Measurements from ENCODE around the gene GRAP2. TPM values are rescaled to one million over a fixed set of nuclear protein-coding genes. Genes with fewer than 3 reads are reported as not detected.

The GRAP2 gene
- total RNA-seq, 1 donor from 2014 or later = not detected

DNA sequence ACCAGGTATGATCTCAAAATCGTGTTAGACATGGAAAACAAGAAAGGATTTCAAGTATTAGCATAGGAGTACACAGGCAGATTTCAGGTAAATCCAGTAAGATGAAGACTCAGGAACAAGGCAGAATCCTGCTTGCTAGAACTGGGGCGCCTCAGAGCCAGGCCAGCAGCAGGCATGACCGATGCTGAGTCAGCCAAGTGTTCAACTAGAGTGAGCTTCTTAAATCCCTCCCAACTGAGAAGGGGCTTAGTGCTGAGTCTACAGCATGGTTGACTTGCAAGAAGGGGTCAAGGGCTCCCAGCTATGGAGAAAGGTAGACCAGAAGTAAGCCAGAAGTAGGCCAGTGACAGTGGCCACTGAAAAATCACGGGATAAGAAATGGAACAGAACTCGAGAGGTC, 12.4 kb downstream of the GRAP2 start:
- H3K27ac Mint-ChIP-seq (ENCODE audit: unreplicated experiment) = no peak overlapping the region
- peaks cover 77% of the 10 kb centered on the region for H3K27me3 Mint-ChIP-seq (ENCODE audit: unreplicated experiment)
- DNase-seq (ENCODE audit: extremely low spot score, unreplicated experiment) = no peak
- no peaks in the 10 kb centered on the region for H3K4me1 Mint-ChIP-seq (ENCODE audit: unreplicated experiment)
- no peak overlapping the region for H3K4me3 Mint-ChIP-seq (ENCODE audit: unreplicated experiment)
- H3K9me3 Mint-ChIP-seq (ENCODE audit: unreplicated experiment) = no peaks in the 10 kb centered on the region
- TF ChIP-seq CTCF (IDR thresholded peaks at IDR 0.05) = no peak
- H3K36me3 Mint-ChIP-seq (ENCODE audit: unreplicated experiment) = no peaks in the 10 kb centered on the region

DNA sequence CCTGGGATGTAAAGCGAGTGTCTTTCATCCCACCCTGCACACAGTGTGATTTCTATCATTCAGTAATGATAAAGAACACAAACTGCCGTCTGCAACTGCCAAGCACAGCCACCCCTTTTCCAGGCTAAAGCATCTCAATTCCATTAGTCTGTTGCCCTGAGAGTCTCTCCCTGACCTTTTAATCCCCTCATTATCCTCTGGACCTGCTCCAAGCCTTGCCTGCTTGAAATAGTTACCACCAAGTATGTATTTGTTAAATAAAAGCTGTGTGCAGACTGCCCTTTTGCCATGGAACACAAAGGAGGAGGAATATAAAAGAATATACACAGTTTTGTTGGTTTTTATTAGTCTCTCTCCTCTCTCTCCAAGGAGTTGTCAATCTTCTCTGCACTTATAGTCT, 13.0 kb downstream of the GRAP2 start:
- TF ChIP-seq CTCF (IDR thresholded peaks at IDR 0.05) = no peak
- Mint-ChIP-seq H3K27ac (ENCODE audit: unreplicated experiment) (no peak overlapping the region), H3K27me3 (ENCODE audit: unreplicated experiment) (peaks cover 71% of the 10 kb centered on the region), H3K9me3 (ENCODE audit: unreplicated experiment) (no peaks in the 10 kb centered on the region), H3K4me1 (ENCODE audit: unreplicated experiment) (no peaks in the 10 kb centered on the region), H3K36me3 (ENCODE audit: unreplicated experiment) (no peaks in the 10 kb centered on the region), H3K4me3 (ENCODE audit: unreplicated experiment) (no peak overlapping the region)
- no peak for DNase-seq (ENCODE audit: extremely low spot score, unreplicated experiment)

DNA sequence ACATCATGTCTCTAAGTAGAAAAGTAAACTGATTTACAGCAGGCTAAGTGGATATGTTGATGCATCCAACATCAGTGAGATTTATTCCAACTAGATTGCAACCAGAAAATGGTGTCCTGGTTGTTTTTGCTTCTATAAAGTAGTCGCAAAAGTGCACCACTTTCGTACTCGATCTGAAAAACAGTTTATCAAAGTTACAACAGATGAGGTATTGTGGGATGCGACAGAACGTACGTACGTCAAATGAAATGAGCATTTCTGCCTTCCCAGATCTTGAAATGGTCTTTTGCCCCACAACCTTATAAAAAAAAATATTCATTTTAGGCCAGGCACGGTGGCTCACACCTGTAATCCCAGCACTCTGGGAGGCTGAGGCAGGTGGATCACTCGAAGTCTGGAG, 13.7 kb downstream of the GRAP2 start:
- Mint-ChIP-seq H3K27ac (ENCODE audit: unreplicated experiment) (no peak overlapping the region), H3K4me3 (ENCODE audit: unreplicated experiment) (no peak overlapping the region), H3K27me3 (ENCODE audit: unreplicated experiment) (peaks cover 68% of the 10 kb centered on the region), H3K9me3 (ENCODE audit: unreplicated experiment) (no peaks in the 10 kb centered on the region), H3K4me1 (ENCODE audit: unreplicated experiment) (no peaks in the 10 kb centered on the region), H3K36me3 (ENCODE audit: unreplicated experiment) (no peaks in the 10 kb centered on the region)
- no peak for DNase-seq (ENCODE audit: extremely low spot score, unreplicated experiment)
- TF ChIP-seq CTCF (IDR thresholded peaks at IDR 0.05) = no peak

- H3K4me3 Mint-ChIP-seq (ENCODE audit: unreplicated experiment) = no peak overlapping the region
- no peaks in the 10 kb centered on the region for H3K36me3 Mint-ChIP-seq (ENCODE audit: unreplicated experiment)
- H3K9me3 Mint-ChIP-seq (ENCODE audit: unreplicated experiment) = no peaks in the 10 kb centered on the region
- peaks cover 70% of the 10 kb centered on the region for H3K27me3 Mint-ChIP-seq (ENCODE audit: unreplicated experiment)
- no peak for DNase-seq (ENCODE audit: extremely low spot score, unreplicated experiment)
- H3K27ac Mint-ChIP-seq (ENCODE audit: unreplicated experiment) = no peak overlapping the region
- no peaks in the 10 kb centered on the region for H3K4me1 Mint-ChIP-seq (ENCODE audit: unreplicated experiment)
- no peak for TF ChIP-seq CTCF (IDR thresholded peaks at IDR 0.05)
Observed at GRCh38 chr22:39915295-39915726, 14.4 kb downstream of the GRAP2 start.

DNA sequence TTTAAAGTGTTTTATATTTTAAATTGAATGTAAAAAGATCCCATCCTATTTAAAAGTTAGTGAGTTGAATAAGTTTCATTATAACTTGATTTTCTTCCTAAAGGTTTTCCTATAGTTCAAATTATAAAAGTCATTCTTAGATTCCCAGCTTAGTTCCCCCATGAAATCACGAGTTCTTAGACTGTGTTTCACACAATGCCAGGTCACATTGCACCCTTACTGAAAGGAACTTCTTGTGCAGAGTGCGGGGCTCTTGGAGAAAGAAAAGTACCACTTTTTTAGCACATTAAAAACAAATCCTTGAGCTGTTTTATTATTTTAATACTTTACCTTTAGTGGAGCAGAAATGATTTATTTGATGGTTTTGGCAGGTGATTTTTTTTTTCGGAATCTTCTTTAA, 15.6 kb downstream of the GRAP2 start:
- peaks cover 71% of the 10 kb centered on the region for H3K27me3 Mint-ChIP-seq (ENCODE audit: unreplicated experiment)
- H3K4me1 Mint-ChIP-seq (ENCODE audit: unreplicated experiment) = no peaks in the 10 kb centered on the region
- no peaks in the 10 kb centered on the region for H3K36me3 Mint-ChIP-seq (ENCODE audit: unreplicated experiment)
- no peak overlapping the region for H3K4me3 Mint-ChIP-seq (ENCODE audit: unreplicated experiment)
- no peak overlapping the region for H3K27ac Mint-ChIP-seq (ENCODE audit: unreplicated experiment)
- no peak for DNase-seq (ENCODE audit: extremely low spot score, unreplicated experiment)
- H3K9me3 Mint-ChIP-seq (ENCODE audit: unreplicated experiment) = no peaks in the 10 kb centered on the region
- no peak for TF ChIP-seq CTCF (IDR thresholded peaks at IDR 0.05)
